Coronary artery (tissue), 2 donors: ENCODE measurements around the gene PGS1.
A peak's percentile ranks its signal among the peaks of the same experiment; 100 is the strongest.
"Not testable (repeated sequence)": the region's sequence is repeated elsewhere in the genome, so short reads cannot be mapped to it uniquely, and the experiment has no call there.

Experiments used
- DNase-seq: peaks from one replicate; pipeline ENCODE4 v3.0.0-alpha.2; 2017; ENCODE audit warnings: low spot score
- H3K27ac ChIP-seq, 2 donors: fragments of 200-600 bp; sonication (generic); one replicate each; pipeline ENCODE4 v1.5.1; 2016 to 2019
- H3K4me3 ChIP-seq: fragments of 200-600 bp; sonication (generic); 2 replicates; pipeline ENCODE4 v1.5.1; 2016; ENCODE audit warnings: mild to moderate bottlenecking, moderate library complexity
- TF ChIP-seq, protein P1 (sequence below): fragments of 200-600 bp; sonication (generic); IDR thresholded peaks from one replicate; pipeline ENCODE4 v1.5.1; 2019; ENCODE audit warnings: antibody characterized with exemption

Gene PGS1, protein sequence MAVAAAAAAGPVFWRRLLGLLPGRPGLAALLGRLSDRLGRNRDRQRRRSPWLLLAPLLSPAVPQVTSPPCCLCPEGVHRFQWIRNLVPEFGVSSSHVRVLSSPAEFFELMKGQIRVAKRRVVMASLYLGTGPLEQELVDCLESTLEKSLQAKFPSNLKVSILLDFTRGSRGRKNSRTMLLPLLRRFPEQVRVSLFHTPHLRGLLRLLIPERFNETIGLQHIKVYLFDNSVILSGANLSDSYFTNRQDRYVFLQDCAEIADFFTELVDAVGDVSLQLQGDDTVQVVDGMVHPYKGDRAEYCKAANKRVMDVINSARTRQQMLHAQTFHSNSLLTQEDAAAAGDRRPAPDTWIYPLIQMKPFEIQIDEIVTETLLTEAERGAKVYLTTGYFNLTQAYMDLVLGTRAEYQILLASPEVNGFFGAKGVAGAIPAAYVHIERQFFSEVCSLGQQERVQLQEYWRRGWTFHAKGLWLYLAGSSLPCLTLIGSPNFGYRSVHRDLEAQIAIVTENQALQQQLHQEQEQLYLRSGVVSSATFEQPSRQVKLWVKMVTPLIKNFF

DNA sequence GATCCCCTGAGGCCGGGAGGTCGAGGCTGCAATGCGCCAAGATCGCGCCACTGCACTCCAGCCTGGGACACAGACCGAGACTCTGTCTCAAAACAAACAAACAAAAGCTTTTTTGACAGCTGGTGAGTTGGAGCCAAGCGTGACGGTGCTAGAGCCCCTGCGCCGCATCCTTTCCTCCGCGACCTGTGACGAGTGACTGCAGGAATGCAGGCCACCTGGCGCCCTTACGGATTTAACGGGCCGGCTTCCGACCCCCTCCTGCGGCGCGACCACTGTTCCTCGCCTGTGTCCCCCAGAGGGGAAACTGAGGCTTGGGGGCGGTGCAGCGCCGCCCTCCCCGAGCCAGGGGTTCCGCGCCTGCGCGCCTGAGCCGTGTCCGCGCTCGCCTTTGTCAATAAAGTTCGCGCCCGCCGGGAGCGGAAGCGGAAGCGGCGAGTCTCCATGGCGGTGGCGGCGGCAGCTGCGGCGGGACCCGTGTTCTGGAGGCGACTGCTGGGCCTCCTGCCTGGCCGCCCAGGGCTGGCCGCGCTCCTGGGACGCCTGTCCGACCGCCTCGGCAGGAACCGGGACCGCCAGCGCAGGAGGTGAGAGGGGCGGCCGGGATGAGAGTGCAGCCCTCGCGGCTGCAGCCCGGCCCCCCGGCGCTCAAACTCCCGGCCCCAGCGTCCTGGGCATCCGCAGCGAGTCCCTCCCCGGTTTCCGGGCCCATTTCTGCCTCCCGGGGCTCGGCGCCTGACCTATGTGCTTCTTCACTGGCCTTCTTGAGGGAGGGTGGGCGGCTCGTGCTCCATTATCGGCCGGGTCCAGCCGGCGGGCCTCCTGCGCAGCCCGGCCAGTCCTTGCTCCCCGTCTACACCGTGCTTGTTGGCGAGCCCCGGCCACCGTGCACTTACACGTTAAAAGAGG is at the start of gene PGS1:
Gene PGS1, plus strand, starts transcription at position 425 of the 906 bp plus-strand sequence. Its CDS starts 17 bp downstream, at position 442.
- peak within 1 kb of the TSS; percentile 83 to 92 for H3K27ac ChIP-seq
- peak; percentile 85 for DNase-seq
- TF ChIP-seq, protein P1, sequence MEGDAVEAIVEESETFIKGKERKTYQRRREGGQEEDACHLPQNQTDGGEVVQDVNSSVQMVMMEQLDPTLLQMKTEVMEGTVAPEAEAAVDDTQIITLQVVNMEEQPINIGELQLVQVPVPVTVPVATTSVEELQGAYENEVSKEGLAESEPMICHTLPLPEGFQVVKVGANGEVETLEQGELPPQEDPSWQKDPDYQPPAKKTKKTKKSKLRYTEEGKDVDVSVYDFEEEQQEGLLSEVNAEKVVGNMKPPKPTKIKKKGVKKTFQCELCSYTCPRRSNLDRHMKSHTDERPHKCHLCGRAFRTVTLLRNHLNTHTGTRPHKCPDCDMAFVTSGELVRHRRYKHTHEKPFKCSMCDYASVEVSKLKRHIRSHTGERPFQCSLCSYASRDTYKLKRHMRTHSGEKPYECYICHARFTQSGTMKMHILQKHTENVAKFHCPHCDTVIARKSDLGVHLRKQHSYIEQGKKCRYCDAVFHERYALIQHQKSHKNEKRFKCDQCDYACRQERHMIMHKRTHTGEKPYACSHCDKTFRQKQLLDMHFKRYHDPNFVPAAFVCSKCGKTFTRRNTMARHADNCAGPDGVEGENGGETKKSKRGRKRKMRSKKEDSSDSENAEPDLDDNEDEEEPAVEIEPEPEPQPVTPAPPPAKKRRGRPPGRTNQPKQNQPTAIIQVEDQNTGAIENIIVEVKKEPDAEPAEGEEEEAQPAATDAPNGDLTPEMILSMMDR = no peak
- H3K4me3 ChIP-seq = peak within 1 kb of the TSS; percentile 93

DNA sequence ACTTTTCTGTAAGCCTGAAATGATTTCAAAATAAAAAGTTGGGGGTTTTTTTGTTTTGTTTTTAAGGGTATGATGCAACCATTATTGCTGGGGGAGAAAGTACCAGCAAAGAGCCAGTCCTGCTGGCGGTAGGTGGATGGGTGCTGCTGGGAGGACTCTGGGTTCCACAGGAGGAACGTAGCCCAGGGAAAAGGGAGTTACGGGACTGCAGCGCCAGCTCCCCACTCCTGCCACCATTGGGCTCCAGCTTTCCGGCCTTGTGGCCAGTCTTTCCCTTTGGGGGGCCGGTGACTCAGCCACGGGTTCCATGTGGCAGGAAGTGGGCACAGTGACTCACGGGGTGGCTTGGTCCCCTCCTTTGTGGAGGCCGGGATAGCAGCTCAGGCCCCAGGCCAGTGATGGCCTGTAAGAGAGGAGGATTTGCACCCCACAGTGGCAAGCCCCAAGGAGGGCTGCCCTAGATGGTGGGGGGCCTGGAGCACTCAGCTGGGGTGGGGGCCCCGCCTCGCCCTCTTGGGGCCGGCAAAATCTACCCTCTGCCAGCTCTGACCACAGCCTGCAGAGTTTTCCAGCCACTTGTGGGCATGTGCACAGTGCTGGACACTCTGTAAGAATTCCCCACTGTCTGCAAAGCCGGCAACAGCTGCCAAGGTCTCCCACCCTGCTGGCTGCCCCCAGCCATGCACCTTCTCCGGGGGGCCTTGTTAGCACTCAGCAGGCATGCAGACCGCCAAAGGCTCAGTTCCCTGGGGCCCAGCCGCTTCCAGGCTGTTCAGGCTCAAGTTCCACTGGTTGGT is 49.0 kb upstream of the PGS1 start:
- peak overlapping the region in 1 of 2 donors; percentile 85 for H3K27ac ChIP-seq
- TF ChIP-seq, protein P1 = no peak
- H3K4me3 ChIP-seq = no peak overlapping the region

DNA sequence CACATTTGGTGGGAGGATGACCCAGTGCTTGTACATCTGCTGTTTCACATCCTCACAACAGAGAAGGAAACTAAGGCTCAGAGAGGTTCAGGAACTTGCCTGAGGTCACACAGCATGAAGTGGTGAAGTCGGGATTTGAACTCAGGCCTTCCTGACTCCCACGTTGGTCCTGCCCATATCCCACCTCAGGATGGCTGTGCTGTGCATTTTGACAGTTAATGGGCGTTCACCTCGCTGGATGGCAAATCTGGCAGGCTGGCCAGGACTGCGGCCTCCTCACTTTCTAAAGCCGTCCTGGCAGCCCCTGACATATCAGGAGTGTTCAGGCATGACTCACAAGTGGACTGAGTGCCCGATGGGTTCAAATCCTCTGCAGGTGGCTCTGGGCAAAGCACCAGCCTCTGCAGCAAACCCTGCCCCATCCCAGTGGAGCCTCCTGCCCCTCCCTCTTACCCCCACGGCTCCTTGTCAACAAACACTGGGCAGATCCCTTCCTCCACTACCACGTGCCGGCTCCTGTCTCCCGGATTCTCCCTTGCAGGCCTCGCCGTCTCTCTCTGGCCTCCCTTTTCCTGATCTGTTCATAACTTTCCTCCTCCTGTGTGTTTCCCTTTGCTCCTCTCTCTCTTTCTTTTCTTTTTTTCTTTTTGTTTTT is 47.8 kb upstream of the PGS1 start:
- no peak for DNase-seq
- Histone ChIP-seq H3K4me3 (no peak overlapping the region), H3K27ac (no peak overlapping the region)
- TF ChIP-seq, protein P1 = no peak

More for the DNA sequence above, 49.0 kb upstream of the PGS1 start:
- DNase-seq = no peak

DNA sequence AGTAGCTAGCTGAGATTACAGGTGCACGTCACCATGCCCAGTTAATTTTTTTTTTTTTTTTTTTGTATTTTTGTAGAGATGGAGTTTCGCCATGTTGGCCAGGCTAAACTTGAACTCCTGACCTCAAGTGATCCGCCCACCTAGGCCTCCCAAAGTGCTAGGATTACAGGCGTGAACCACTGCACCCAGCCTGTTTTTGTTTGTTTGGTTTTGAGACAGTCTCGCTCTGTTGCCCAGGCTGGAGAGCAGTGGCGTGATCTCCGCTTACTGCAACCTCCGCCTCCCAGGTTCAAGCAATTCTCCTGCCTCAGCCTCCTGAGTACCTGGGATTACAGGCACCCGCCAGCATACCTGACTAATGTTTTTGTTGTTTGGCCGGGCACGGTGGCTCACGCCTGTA is 47.1 kb upstream of the PGS1 start:
- DNase-seq, H3K27ac ChIP-seq, H3K4me3 ChIP-seq: not testable (repeated sequence)

DNA sequence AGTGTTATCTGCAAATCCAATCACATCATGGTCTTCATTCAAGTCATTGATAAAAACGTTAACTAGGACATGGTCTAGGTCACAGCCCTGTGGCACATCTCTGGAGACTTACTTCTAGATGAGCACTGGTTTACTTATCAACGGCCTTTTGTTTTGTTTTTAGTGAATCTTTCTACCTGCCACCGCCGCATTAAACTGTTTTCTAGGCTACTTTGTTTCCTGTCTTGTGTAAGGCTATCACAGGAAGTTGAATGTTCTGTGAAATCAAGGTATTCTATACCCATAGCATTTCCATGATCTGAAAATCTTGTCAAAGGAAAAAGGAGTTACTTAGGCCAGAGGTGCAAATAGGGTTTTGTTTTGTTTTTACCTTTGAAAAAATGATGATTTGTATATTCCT is 45.5 kb upstream of the PGS1 start:
- DNase-seq = no peak
- H3K27ac ChIP-seq = no peak overlapping the region
- TF ChIP-seq, protein P1 = no peak
- H3K4me3 ChIP-seq = no peak overlapping the region

DNA sequence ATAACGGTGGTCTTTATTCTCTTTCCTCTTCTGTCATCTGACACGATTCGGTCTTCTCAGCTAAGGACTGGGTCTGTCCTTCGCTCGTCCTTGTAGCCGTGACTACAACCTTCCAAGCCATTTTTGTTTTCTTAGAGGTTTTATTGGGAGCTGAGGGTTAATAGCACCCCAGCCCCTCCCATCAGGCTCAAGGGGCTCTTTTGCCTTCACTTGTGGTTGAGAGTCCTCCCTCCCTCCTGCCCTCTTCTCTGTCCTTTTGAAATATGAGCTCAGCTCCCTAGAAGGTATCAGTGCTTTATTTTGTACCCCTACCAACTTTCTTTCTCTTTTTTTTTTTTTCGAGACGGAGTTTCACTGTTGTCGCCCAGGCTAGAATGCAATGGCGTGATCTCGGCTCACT is 43.2 kb upstream of the PGS1 start:
- H3K4me3 ChIP-seq = no peak overlapping the region
- H3K27ac ChIP-seq = no peak overlapping the region
- TF ChIP-seq, protein P1 = no peak
- no peak for DNase-seq
